GM18520 (cell line): ENCODE data around the gene FARP1.

Experiments
- ATAC-seq: cut with Tn5 transposase; IDR thresholded peaks from one replicate; pipeline ENCODE4 v1.9.1; 2021; ENCODE audit not compliant: unreplicated experiment

The FARP1 gene

GRCh38 chr13:98377635-98378378, 234.9 kb downstream of the FARP1 start:
- no peak for ATAC-seq

DNA sequence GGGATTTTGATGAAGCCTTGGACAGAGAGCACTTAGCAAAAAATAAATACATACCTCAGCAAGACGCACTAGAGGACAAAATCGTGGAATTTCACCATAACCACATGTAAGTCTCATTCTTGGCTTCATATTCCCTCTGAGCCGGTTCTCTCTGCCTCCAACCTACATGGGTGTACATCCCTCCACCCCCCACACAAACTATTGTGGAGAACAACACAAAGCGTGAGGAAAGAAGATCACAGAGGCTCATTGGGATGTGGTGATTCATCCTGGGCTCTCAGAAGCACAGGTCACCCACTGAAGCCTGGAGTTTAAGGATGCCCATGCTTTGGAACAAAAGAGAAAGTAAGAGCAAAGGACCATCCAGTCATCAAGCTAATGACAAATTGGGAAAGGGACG, 241.8 kb downstream of the FARP1 start:
- ATAC-seq: no peak

DNA sequence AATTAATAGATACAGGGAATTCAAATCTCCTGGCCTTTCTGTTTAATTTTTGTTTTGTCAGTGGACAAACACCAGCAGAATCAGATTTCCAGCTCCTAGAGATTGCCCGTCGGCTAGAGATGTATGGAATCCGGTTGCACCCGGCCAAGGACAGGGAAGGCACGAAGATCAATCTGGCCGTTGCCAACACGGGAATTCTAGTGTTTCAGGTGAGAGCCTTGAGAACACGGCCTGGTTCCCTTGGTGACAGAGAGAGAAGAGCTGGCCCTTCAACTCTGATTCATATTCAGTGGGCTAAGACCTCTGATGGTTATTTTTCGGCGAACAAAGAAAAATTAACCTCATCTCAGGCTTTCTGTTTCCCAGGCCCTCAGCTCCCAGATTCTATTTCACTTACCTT, 242.7 kb downstream of the FARP1 start:
- no peak for ATAC-seq

DNA sequence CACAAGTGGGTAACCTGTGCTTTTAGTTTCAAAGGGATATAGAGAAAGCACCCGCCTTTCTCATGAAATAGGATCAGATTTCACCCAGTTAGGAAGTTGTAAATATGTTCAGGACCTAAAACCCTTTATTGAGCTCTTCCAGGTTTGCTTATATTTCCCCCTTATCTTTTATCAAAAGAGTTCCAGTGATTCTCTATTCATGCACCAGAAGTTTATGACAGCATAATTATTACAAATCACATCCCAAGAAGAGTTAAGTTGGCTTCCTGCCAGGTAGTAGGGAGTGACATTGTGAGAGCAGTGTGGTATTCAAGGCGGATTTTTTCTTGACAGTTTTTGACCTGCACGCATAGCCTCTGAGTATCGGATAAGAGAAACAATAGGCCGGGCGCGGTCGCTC, 243.7 kb downstream of the FARP1 start:
- no peak for ATAC-seq

- no peak for ATAC-seq
Measured at GRCh38 chr13:98389319-98389718, 246.4 kb downstream of the FARP1 start.

- ATAC-seq: no peak
Measured at GRCh38 chr13:98390086-98390715, 247.3 kb downstream of the FARP1 start.

DNA sequence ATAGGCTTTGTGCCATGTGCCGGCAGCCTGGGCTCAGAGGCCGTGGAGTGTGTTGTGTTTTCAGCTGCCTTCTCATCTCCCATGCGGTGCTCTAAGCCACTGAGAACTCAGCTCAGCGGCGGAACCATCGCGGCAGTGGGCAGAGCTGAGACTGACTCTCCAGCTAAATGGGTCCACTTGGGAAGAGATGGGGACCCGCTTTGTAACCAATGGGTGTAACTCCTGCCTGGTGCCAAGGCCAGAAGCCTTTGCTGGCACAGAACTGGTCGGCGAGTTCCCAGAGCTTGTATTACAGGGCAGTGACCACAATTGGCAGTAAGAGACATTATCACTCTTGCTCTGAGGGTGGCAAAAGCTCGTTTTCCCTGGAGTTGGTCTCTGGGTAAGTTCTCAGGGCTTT, 251.0 kb downstream of the FARP1 start:
- no peak for ATAC-seq

DNA sequence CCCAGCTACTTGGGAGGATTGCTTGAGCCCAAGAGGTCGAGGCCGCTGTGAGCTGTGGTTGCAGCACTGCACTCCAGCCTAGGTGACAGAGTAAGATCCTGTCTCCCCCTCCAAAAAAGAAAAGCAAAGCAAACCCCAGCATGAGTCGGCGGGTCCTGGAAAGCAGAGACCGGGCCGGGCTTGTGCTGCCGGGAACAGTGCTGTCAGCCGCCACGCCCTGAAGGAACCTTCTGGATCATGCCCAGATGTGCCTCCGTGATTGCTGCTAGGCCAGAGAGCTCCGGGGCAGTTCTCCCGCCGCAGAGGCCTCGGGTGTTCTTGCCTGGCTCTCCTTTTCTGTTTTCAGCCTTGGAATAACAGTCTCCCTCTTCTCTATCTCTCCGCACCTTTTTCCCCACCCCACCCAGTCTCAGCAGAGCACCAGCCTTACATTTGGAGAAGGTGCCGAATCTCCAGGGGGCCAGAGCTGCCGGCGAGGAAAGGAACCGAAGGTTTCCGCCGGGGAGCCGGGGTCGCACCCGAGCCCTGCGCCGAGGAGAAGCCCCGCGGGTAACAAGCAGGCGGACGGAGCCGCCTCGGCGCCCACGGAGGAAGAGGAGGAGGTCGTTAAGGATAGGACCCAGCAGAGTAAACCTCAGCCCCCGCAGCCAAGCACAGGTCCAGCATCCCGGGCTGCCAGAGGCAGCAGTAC, 252.1 kb downstream of the FARP1 start:
- ATAC-seq: no peak

DNA sequence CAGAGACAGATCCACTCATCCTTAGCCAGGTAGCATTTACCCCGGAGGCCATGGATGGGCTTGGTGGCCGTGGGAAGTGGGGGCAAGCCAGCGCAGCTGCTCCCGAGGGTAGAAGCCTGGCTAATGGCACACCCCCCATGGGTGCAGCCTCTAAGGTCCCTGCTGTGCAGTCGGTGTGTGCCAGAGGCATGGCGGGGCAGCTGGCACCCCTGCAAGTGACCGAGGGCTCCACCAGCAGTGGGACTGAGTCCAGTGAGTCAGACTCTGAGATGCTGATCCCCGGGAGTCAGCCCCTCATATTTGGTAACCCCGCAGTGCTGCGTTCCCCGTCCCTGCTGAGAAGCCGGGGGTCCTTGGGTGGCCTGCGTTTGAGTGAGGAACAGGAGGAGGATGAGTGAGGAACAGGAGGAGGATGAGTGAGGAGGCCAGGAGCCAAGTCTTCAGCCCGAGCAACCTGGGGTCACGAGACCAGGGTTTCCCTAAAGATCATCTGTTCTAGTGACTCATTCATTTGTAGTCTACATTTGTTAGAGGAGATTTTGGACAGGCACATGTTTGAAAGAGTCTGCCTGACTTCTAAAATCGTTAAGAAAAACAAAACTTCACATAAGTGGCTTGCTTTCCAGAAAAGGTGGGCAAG, 253.3 kb downstream of the FARP1 start:
- no peak for ATAC-seq

- no peak for ATAC-seq
Measured at GRCh38 chr13:98397221-98397620, 254.3 kb downstream of the FARP1 start.

- no peak for ATAC-seq
Measured at GRCh38 chr13:98397861-98398260, 255.0 kb downstream of the FARP1 start.

- no peak for ATAC-seq
Measured at GRCh38 chr13:98398581-98398980, 255.7 kb downstream of the FARP1 start.

DNA sequence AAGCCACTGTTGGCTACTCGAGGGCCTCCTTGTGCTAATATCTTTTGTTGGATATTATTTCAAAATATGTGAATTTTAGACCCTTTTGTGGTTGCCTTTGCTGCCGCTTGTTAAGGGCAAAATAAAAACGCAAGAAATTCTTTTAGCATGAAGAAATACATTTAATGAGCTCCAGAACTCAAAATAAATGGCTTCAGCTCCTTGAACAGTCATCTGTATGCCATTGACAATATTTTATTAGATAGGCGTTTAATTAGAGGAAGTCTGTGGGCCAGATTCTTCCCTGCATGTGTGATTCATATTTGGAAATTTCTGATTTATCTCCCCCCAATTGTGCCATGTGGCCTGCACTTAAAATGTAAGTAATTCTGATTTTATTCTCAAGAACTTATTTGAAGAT, 256.9 kb downstream of the FARP1 start:
- ATAC-seq: no peak

GRCh38 chr13:98401934-98402333, 259.0 kb downstream of the FARP1 start:
- ATAC-seq: no peak

GRCh38 chr13:98403076-98403475, 260.2 kb downstream of the FARP1 start:
- ATAC-seq: no peak

DNA sequence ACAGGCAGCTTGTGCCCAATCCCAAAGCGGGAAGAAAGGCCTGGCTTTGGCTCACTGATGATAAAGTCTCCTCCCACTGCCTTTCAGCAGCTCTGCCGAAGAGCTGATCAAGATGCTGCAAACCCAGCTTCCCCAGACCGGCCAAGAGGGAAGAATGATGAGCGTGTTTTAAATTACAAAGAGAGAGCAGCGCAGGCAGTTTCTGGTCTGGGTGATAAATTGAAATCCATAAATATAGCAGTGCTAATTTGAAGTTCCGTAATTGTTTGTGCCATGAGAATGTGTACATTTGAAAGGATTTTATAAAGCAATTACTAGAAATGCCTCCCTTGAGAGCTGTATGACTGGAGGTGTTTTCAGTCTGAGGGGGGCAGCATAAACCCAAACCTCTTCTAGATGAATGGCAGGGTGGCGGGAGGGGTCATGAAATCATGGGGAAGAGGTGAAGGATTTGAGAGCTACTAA, 262.2 kb downstream of the FARP1 start:
- ATAC-seq: no peak

GRCh38 chr13:98405690-98406344, 262.9 kb downstream of the FARP1 start:
- ATAC-seq: no peak

DNA sequence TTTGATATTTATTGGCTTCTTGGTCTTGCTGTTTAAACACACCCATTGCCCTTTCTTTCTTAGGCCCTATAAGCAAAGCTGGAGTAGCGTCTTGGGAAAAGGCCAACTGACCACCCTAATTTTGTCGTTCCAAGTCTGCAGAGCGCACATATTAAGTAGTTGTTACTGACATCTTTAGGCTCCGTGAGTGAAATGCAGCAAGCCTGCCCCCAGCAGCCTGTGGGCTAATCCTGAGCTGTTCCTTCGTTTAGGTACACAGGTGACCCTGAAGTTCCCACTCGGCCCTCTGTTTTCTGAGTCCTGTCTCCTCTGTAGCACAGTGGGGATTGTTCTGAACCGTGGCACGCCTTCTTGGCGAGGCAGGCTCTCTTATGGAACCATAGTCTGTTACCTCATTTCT, 263.5 kb downstream of the FARP1 start:
- ATAC-seq: no peak

DNA sequence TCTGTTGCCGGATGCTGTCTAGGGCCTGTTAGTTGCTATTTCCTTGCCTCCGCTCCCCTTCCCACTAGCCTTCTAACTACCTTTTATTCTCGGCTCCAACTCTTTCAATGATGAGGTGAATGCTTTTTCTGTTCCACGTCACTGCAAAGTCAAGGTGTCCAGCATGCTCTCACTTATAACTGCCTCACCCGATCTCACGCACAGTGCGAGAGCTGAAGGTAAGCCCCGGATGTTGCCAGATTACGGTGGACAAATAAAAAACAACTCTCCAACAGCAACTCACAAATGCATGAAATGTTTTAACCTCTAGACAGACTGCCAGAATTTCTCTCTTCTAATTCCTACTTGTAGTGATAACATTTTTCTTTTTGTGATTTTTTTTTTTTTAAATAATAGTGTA, 264.1 kb downstream of the FARP1 start:
- ATAC-seq: no peak

DNA sequence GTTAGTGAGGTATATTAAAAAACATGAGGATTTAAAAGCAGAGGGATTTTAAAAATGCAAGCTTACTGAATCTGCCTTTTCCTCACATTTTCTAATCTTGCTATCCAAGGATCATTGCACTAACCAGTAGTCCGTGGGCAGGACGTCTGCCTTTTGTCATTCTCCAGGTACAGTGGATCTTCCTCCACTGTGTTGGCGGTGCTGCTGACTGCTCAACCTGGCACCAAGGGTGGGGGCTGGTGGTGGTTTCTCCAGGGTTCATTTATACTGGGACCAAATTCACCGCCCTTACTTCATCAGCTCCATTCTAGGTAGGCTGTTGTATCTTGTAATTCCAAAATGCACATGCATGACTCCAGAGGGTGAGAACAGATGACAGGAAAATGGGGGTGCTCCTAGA, 264.7 kb downstream of the FARP1 start:
- ATAC-seq: no peak

- no peak for ATAC-seq
Measured at GRCh38 chr13:98409281-98409680, 266.4 kb downstream of the FARP1 start.
